ENCODE measurements around the gene TAS2R41.

TAS2R41 gene

DNA sequence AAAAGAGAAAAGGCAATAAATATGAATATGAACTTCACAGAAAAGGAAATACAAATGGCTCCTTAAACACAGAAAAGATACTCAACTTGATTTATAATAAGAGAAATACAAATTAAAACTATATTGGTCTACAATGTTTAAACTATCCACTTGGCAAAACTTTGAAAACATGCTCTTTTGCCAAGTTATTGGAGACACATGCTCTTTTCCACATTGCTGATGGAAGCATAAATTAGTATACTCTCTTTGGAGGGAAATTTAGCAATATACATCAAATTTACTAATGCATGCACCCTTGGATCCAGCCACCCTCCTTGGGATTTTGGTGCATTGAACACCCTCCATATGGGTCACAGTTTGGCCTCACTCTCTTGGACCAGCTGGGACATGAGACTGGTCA is 26.6 kb upstream of the TAS2R41 start:
- TF ChIP-seq, protein P1, sequence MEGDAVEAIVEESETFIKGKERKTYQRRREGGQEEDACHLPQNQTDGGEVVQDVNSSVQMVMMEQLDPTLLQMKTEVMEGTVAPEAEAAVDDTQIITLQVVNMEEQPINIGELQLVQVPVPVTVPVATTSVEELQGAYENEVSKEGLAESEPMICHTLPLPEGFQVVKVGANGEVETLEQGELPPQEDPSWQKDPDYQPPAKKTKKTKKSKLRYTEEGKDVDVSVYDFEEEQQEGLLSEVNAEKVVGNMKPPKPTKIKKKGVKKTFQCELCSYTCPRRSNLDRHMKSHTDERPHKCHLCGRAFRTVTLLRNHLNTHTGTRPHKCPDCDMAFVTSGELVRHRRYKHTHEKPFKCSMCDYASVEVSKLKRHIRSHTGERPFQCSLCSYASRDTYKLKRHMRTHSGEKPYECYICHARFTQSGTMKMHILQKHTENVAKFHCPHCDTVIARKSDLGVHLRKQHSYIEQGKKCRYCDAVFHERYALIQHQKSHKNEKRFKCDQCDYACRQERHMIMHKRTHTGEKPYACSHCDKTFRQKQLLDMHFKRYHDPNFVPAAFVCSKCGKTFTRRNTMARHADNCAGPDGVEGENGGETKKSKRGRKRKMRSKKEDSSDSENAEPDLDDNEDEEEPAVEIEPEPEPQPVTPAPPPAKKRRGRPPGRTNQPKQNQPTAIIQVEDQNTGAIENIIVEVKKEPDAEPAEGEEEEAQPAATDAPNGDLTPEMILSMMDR (IDR thresholded peaks at IDR 0.05; ENCODE audit: insufficient read depth, low read length, poor library complexity, severe bottlenecking) = no peak
- TF ChIP-seq EZH2phosphoT487 (conservative IDR thresholded peaks at IDR 0.05; ENCODE audit: low read length) = no peak
- no peak overlapping the region for H2AFZ ChIP-seq (ENCODE audit: low read depth, low read length, severe bottlenecking)

DNA sequence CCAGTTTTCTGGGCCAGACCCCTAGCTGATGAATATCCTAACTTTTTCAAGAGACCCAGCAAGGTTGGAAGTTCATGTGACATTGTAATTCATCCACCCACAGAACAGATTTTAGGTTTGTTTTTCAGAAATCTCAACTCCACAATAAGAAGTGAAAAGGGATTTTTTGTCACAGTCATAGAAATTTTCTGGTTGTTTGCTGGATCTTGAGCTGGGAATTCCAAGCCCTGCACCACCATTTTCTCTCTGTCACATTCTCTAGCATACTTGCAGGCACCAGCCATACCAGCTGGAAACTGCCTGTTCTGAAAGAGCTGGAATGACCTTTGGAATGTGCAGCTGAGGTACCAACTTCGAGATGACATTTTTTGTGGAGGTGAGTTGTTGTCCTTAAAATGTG is 25.9 kb upstream of the TAS2R41 start:
- no peak overlapping the region for H2AFZ ChIP-seq (ENCODE audit: low read depth, low read length, severe bottlenecking)
- H3K27me3 ChIP-seq (ENCODE audit: low read length) = peaks cover 6% of the 10 kb centered on the region; the same call in 1 of the 2 replicates
- TF ChIP-seq EZH2phosphoT487 (conservative IDR thresholded peaks at IDR 0.05; ENCODE audit: low read length) = no peak
- TF ChIP-seq, protein P1 (IDR thresholded peaks at IDR 0.05; ENCODE audit: insufficient read depth, low read length, poor library complexity, severe bottlenecking) = no peak
- H3K36me3 ChIP-seq (ENCODE audit: low read length) = no peaks in the 10 kb centered on the region
- no peaks in the 10 kb centered on the region for H3K9me3 ChIP-seq (ENCODE audit: insufficient read depth, low read length)
- H4K20me1 ChIP-seq (ENCODE audit: low read depth, low read length) = no peaks in the 10 kb centered on the region
- H3K79me2 ChIP-seq (ENCODE audit: insufficient read depth, low read length) = no peaks in the 10 kb centered on the region
- H3K9me2 ChIP-seq (replicated peaks; ENCODE audit: insufficient read depth, low read length) = no peaks in the 10 kb centered on the region
- H3K9ac ChIP-seq (ENCODE audit: low read length) = no peak overlapping the region
- H3F3A ChIP-seq (ENCODE audit: insufficient read depth) = no peaks in the 10 kb centered on the region
- no peak overlapping the region for H3K4me2 ChIP-seq (ENCODE audit: low read depth, low read length, poor library complexity, severe bottlenecking)
- no peak overlapping the region for H3K27ac ChIP-seq (ENCODE audit: low read depth, low read length)
- no peak overlapping the region for H3K4me3 ChIP-seq (ENCODE audit: insufficient read depth, low read length, poor library complexity, severe bottlenecking)

More for the DNA sequence above, 26.6 kb upstream of the TAS2R41 start:
- Histone ChIP-seq H3K27ac (ENCODE audit: low read depth, low read length) (no peak overlapping the region), H3K79me2 (ENCODE audit: insufficient read depth, low read length) (no peaks in the 10 kb centered on the region), H3K9me3 (ENCODE audit: insufficient read depth, low read length) (no peaks in the 10 kb centered on the region), H3K36me3 (ENCODE audit: low read length) (no peaks in the 10 kb centered on the region), H4K20me1 (ENCODE audit: low read depth, low read length) (no peaks in the 10 kb centered on the region), H3F3A (ENCODE audit: insufficient read depth) (no peaks in the 10 kb centered on the region), H3K4me2 (ENCODE audit: low read depth, low read length, poor library complexity, severe bottlenecking) (no peak overlapping the region), H3K4me3 (ENCODE audit: insufficient read depth, low read length, poor library complexity, severe bottlenecking) (no peak overlapping the region), H3K9me2 (replicated peaks; ENCODE audit: insufficient read depth, low read length) (no peaks in the 10 kb centered on the region), H3K9ac (ENCODE audit: low read length) (no peak overlapping the region), H3K27me3 (ENCODE audit: low read length) (peaks cover 6% of the 10 kb centered on the region; the same call in 1 of the 2 replicates)

DNA sequence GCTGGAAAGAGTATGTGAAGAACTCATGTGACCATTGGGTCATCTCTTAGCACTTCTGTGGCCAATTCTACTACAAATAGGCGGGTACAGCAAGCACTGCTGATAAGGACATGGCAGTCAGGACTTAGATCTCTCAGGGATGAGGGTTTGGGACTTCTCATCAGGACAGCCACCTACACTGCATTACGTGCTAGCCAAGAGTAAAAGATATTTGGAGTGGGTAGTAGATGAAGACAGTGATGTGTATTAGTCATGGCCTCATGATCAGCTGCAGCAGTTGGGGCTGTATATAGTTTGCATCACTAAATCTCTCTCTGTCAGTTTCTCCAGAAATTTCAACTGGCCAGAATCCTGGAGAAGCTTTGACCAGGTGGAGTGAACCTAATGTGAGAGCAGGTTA is 25.2 kb upstream of the TAS2R41 start:
- no peak overlapping the region for H3K4me2 ChIP-seq (ENCODE audit: low read depth, low read length, poor library complexity, severe bottlenecking)
- H3K4me3 ChIP-seq (ENCODE audit: insufficient read depth, low read length, poor library complexity, severe bottlenecking) = no peak overlapping the region
- TF ChIP-seq EZH2phosphoT487 (conservative IDR thresholded peaks at IDR 0.05; ENCODE audit: low read length) = no peak
- H3K9ac ChIP-seq (ENCODE audit: low read length) = no peak overlapping the region
- H3K27ac ChIP-seq (ENCODE audit: low read depth, low read length) = no peak overlapping the region
- H3F3A ChIP-seq (ENCODE audit: insufficient read depth) = no peaks in the 10 kb centered on the region
- H2AFZ ChIP-seq (ENCODE audit: low read depth, low read length, severe bottlenecking) = no peak overlapping the region
- H3K79me2 ChIP-seq (ENCODE audit: insufficient read depth, low read length) = no peaks in the 10 kb centered on the region
- no peaks in the 10 kb centered on the region for H3K9me2 ChIP-seq (replicated peaks; ENCODE audit: insufficient read depth, low read length)
- H3K9me3 ChIP-seq (ENCODE audit: insufficient read depth, low read length) = no peaks in the 10 kb centered on the region
- H4K20me1 ChIP-seq (ENCODE audit: low read depth, low read length) = no peaks in the 10 kb centered on the region
- H3K36me3 ChIP-seq (ENCODE audit: low read length) = no peaks in the 10 kb centered on the region
- H3K27me3 ChIP-seq (ENCODE audit: low read length) = peaks cover 6% of the 10 kb centered on the region; the same call in 1 of the 2 replicates

DNA sequence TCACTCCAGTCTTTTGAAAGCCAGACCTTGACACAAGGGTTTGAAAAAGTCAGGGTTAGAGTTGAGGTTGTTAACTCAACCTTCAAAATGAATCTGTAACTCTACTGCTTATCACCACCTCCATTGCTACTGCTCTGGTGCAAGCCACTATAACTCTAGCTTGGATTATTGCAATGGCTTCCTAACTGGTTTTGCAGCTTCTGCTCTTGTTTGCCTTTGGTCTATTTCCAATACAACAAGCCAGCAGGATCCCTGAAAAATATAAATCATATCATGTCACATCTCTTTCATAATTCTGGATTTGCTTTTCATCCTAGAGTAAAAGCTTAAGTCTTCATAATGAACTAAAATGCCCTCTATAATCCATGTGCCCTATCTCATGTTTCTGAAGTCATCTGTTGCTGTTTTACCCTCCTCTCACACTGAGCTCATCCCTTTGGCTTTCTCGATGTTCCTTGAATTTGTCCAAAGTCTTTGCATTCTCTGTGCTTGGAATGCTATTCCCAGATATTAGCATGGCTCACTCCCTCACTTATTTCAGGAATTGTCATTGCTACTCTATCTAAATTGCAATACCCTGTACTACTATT is 23.5 kb upstream of the TAS2R41 start:
- Histone ChIP-seq H3K4me2 (ENCODE audit: low read depth, low read length, poor library complexity, severe bottlenecking) (no peak overlapping the region), H3K27me3 (ENCODE audit: low read length) (peaks cover 6% of the 10 kb centered on the region; the same call in 1 of the 2 replicates), H3K36me3 (ENCODE audit: low read length) (no peaks in the 10 kb centered on the region), H3K79me2 (ENCODE audit: insufficient read depth, low read length) (no peaks in the 10 kb centered on the region), H4K20me1 (ENCODE audit: low read depth, low read length) (no peaks in the 10 kb centered on the region), H2AFZ (ENCODE audit: low read depth, low read length, severe bottlenecking) (no peak overlapping the region), H3K9me2 (replicated peaks; ENCODE audit: insufficient read depth, low read length) (no peaks in the 10 kb centered on the region), H3K4me3 (ENCODE audit: insufficient read depth, low read length, poor library complexity, severe bottlenecking) (no peak overlapping the region), H3K9me3 (ENCODE audit: insufficient read depth, low read length) (no peaks in the 10 kb centered on the region), H3K9ac (ENCODE audit: low read length) (no peak overlapping the region), H3F3A (ENCODE audit: insufficient read depth) (no peaks in the 10 kb centered on the region), H3K27ac (ENCODE audit: low read depth, low read length) (no peak overlapping the region)
- no peak for TF ChIP-seq EZH2phosphoT487 (conservative IDR thresholded peaks at IDR 0.05; ENCODE audit: low read length)
- TF ChIP-seq, protein P1 (IDR thresholded peaks at IDR 0.05; ENCODE audit: insufficient read depth, low read length, poor library complexity, severe bottlenecking) = no peak
